Measurements from ENCODE around the gene NEK11. TPM values are rescaled to one million over a fixed set of nuclear protein-coding genes. Genes with fewer than 3 reads are reported as not detected.
A peak's percentile ranks its signal among the peaks of the same experiment; 100 is the strongest.
"Not testable (repeated sequence)": the region's sequence is repeated elsewhere in the genome, so short reads cannot be mapped to it uniquely, and the experiment has no call there.

Gene NEK11
- total RNA-seq, 2 experiments from 2014 or later: 1.2 to 1.6 TPM

GRCh38 chr3:131360191-131360755, 333.6 kb downstream of the NEK11 start:
- peaks cover 39% of the 10 kb centered on the region for H3K27me3 Mint-ChIP-seq
- H3K36me3 Mint-ChIP-seq (ENCODE audit: low read depth): no peaks in the 10 kb centered on the region
- peaks cover 11% of the 10 kb centered on the region for H3K4me1 Mint-ChIP-seq (ENCODE audit: low read depth)
- H3K4me3 Mint-ChIP-seq: no peak overlapping the region
- POLR2A ChIA-PET: no interaction called here
- intact Hi-C loops (cut with micrococcal nuclease): no loop called here
- CTCF ChIA-PET: interaction anchor here (1.0 to 1.1 kb wide), 2 partner anchors 9 to 11 kb away, joined by 3 read pairs; no protein-coding TSS in a partner anchor
- TF ChIP-seq CTCF (IDR thresholded peaks at IDR 0.05): no peak
- no peak overlapping the region for H3K27ac Mint-ChIP-seq
- DNase-seq (no peak), ATAC-seq (no peak)
- peaks cover under 1% of the 10 kb centered on the region for H3K9me3 Mint-ChIP-seq

- DNase-seq; intact Hi-C loops (cut with micrococcal nuclease); H3K27ac Mint-ChIP-seq; H3K4me3 Mint-ChIP-seq; H3K36me3 Mint-ChIP-seq (ENCODE audit: low read depth); ATAC-seq; H3K9me3 Mint-ChIP-seq; POLR2A ChIA-PET: not testable (repeated sequence)
- peaks cover 42% of the 10 kb centered on the region for H3K27me3 Mint-ChIP-seq
- H3K4me1 Mint-ChIP-seq (ENCODE audit: low read depth): peaks cover 11% of the 10 kb centered on the region
- CTCF ChIA-PET: interaction anchor here (1.1 kb wide), 1 partner anchor 10 kb away, joined by 3 read pairs; no protein-coding TSS in a partner anchor
Measured at GRCh38 chr3:131361066-131361463, 334.4 kb downstream of the NEK11 start.

- peaks cover 3% of the 10 kb centered on the region for H3K9me3 Mint-ChIP-seq
- no peak for TF ChIP-seq CTCF (IDR thresholded peaks at IDR 0.05)
- DNase-seq (peak; percentile 16), ATAC-seq (peak; percentile 60)
- ChIA-PET CTCF (no interaction called here), POLR2A (no interaction called here)
- H3K4me1 Mint-ChIP-seq (ENCODE audit: low read depth): peaks cover 11% of the 10 kb centered on the region
- peak overlapping the region; percentile 20 for H3K4me3 Mint-ChIP-seq
- no peak overlapping the region for H3K27ac Mint-ChIP-seq
- H3K27me3 Mint-ChIP-seq: peaks cover 38% of the 10 kb centered on the region
- intact Hi-C loops (cut with micrococcal nuclease): no loop called here
- no peaks in the 10 kb centered on the region for H3K36me3 Mint-ChIP-seq (ENCODE audit: low read depth)
Measured at GRCh38 chr3:131361464-131362421, 335.1 kb downstream of the NEK11 start.

GRCh38 chr3:131363275-131363674, 336.6 kb downstream of the NEK11 start:
- POLR2A ChIA-PET: no interaction called here
- Mint-ChIP-seq H3K4me3 (no peak overlapping the region), H3K4me1 (ENCODE audit: low read depth) (peaks cover 11% of the 10 kb centered on the region), H3K27ac (no peak overlapping the region), H3K27me3 (peaks cover 37% of the 10 kb centered on the region), H3K9me3 (peaks cover 3% of the 10 kb centered on the region), H3K36me3 (ENCODE audit: low read depth) (no peaks in the 10 kb centered on the region)
- ATAC-seq: no peak
- TF ChIP-seq CTCF (IDR thresholded peaks at IDR 0.05): no peak
- no peak for DNase-seq
- intact Hi-C loops (cut with micrococcal nuclease): no loop called here
- CTCF ChIA-PET: no interaction called here

- no peaks in the 10 kb centered on the region for H3K36me3 Mint-ChIP-seq (ENCODE audit: low read depth)
- no peak overlapping the region for H3K4me3 Mint-ChIP-seq
- H3K4me1 Mint-ChIP-seq (ENCODE audit: low read depth): peaks cover 6% of the 10 kb centered on the region
- no peak overlapping the region for H3K27ac Mint-ChIP-seq
- H3K27me3 Mint-ChIP-seq: no peaks in the 10 kb centered on the region
- no peak for DNase-seq
- intact Hi-C loops (cut with micrococcal nuclease): no loop called here
- ATAC-seq: no peak
- ChIA-PET POLR2A (no interaction called here), CTCF (no interaction called here)
- no peaks in the 10 kb centered on the region for H3K9me3 Mint-ChIP-seq
- TF ChIP-seq CTCF (IDR thresholded peaks at IDR 0.05): no peak
Measured at GRCh38 chr3:131370935-131371687, 344.4 kb downstream of the NEK11 start.

All from activated CD8-positive, alpha-beta T cell treated with anti-CD3 and anti-CD28 coated beads for 36 hours (primary cell).